HUES6 (cell line): Measurements from ENCODE around the gene MINK1.
A peak's percentile ranks its signal among the peaks of the same experiment; 100 is the strongest.

Experiments used
- H3K27ac ChIP-seq: 2 replicates; pipeline ENCODE4 v1.7.0; 2013; ENCODE audit warnings: low read depth, mild to moderate bottlenecking, low read length, inconsistent platforms
- H3K27me3 ChIP-seq: 2 replicates; pipeline ENCODE4 v1.6.1; 2013; ENCODE audit warnings: low read length; ENCODE audit not compliant: control insufficient read depth, insufficient read depth
- H3K36me3 ChIP-seq: 2 replicates; pipeline ENCODE4 v1.6.1; 2013; ENCODE audit warnings: low read length; ENCODE audit not compliant: control insufficient read depth, insufficient read depth
- H3K4me1 ChIP-seq: 2 replicates; pipeline ENCODE4 v1.6.1; 2013; ENCODE audit warnings: low read length; ENCODE audit not compliant: control insufficient read depth, insufficient read depth
- H3K4me3 ChIP-seq: 2 replicates; pipeline ENCODE4 v1.5.1; 2013; ENCODE audit warnings: low read depth, low read length
- H3K9ac ChIP-seq: one replicate; pipeline ENCODE4 v1.6.1; 2013; ENCODE audit warnings: mild to moderate bottlenecking, low read length
- H3K9me3 ChIP-seq: 2 replicates; pipeline ENCODE4 v1.6.1; 2013; ENCODE audit warnings: low read depth, low read length; ENCODE audit not compliant: control insufficient read depth, insufficient read depth

MINK1 gene

DNA sequence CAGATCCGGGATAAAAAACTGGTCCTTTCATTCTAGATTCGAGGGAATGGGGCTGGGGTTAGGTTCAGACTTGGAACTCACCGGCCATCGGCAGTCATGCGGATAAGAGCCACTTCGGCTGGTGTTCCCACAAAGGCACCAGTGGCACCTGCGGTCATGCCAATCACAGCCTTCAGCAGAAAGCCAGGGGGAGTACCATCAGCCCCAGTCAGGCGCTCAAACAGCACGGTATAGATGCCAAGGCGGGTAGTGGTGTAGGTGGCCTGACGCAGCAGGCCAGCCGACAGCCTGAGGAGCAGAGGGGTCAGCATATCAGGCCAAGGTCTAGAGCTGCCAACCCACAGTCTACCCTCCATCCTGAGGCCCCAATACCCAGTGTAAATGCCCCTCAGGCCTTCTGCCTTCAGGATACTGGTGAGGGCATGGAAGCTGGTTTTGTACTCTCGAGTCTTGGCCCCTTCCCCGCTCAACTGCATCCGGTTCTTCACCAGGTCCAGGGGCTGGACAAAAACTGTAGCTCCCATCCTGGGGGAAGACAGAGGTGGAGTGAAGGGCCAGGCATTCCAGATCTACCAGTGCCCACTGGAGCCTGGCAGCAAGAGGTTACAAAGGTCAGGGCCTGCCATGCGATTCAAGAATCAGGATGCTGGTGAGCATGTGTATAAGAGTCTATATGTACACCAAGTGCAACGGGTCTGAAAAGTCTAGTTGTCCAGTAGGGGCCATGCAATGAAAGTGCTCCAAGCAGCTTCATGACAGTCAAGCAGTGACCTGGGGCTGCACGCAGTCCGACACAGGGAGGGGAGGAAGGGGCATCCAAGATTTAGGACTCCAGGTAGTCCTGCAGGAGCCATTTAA, 105.8 kb downstream of the MINK1 start:
- Histone ChIP-seq H3K36me3 (peaks cover 46% of the 10 kb centered on the region), H3K27me3 (no peaks in the 10 kb centered on the region), H3K9me3 (no peaks in the 10 kb centered on the region)

DNA sequence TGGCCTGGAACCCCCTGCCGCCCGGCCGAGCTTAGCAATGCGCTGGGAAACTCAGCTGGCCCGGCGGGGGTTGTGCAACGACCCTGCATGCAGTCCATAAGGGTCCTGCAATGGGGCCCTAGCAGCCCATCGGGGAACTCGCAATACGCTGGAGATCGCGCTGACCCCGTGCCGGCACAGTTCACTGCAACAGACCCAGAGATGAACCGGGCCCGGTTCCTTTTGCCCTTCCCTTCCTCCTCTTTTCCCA, 106.3 kb downstream of the MINK1 start:
- Histone ChIP-seq H3K36me3 (peaks cover 52% of the 10 kb centered on the region), H3K4me3 (peak overlapping the region; percentile 94), H3K9ac (peak overlapping the region; percentile 97), H3K4me1 (peaks cover 11% of the 10 kb centered on the region), H3K9me3 (no peaks in the 10 kb centered on the region), H3K27me3 (no peaks in the 10 kb centered on the region), H3K27ac (peak overlapping the region; percentile 96)

More for the DNA sequence above, 105.8 kb downstream of the MINK1 start:
- H3K4me1 ChIP-seq = peaks cover 12% of the 10 kb centered on the region
- peak overlapping the region; percentile 96 for H3K27ac ChIP-seq
- H3K4me3 ChIP-seq = peak overlapping the region; percentile 94
- H3K9ac ChIP-seq = peak overlapping the region; percentile 97

GRCh38 chr17:4939796-4940554, 106.8 kb downstream of the MINK1 start, which contains the start of the genes RNF167 and SLC25A11:
Gene RNF167 (plus strand): TSS chr17:4940268. CDS start chr17:4940910, 642 bp downstream.
Gene SLC25A11 (minus strand): TSS chr17:4940046. CDS start chr17:4939910, 136 bp downstream.
- Histone ChIP-seq H3K9ac (peak within 1 kb of the TSS; percentile 97), H3K36me3 (peaks cover 57% of the 10 kb centered on the region), H3K4me1 (peaks cover 15% of the 10 kb centered on the region)

DNA sequence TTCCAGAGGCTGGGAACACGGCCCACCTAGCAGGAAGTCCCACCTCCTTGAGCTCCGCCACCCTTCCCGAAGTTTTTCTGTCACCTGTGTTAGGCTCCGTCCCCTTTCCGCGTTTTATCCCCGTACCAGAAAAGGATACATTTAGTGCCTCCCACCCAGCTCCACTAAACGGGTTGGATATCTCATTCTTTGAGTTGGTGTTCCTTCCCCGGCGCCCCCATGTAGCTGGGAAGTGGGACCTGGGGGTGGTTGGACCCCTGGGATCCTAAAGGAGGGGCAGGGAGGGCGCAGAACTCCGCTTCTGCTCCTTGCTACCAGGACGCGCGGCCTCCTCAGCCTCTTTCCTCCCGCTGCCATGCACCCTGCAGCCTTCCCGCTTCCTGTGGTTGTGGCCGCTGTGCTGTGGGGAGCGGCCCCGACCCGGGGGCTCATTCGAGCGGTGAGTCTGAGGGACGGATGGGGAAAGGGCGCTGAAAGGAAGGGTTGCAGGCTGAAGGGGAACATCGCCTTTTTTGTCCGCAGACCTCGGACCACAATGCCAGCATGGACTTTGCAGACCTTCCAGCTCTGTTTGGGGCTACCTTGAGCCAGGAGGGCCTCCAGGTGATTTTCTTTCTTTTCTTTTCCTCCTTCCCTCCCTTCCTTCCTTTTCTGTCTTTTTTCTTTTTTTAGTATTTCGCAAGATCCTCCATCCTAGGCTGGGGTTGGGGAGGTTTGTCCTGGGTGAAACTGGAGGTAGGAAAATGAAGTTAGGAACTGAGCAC, 107.6 kb downstream of the MINK1 start:
- peak overlapping the region; percentile 94 for H3K4me3 ChIP-seq
- peak overlapping the region; percentile 96 for H3K27ac ChIP-seq
- peak overlapping the region; percentile 97 for H3K9ac ChIP-seq
- H3K4me1 ChIP-seq = peaks cover 23% of the 10 kb centered on the region
- H3K36me3 ChIP-seq = peaks cover 62% of the 10 kb centered on the region
- no peaks in the 10 kb centered on the region for H3K27me3 ChIP-seq
- H3K9me3 ChIP-seq = no peaks in the 10 kb centered on the region

More at GRCh38 chr17:4939796-4940554, 106.8 kb downstream of the MINK1 start, which contains the start of the genes RNF167 and SLC25A11:
- Histone ChIP-seq H3K9me3 (no peaks in the 10 kb centered on the region), H3K27me3 (no peaks in the 10 kb centered on the region), H3K4me3 (peak within 1 kb of the TSS; percentile 94), H3K27ac (peak within 1 kb of the TSS; percentile 96)

- H3K4me3 ChIP-seq = peak overlapping the region; percentile 94
- no peaks in the 10 kb centered on the region for H3K27me3 ChIP-seq
- H3K9me3 ChIP-seq = no peaks in the 10 kb centered on the region
- peaks cover 27% of the 10 kb centered on the region for H3K4me1 ChIP-seq
- peak overlapping the region; percentile 97 for H3K9ac ChIP-seq
- peaks cover 64% of the 10 kb centered on the region for H3K36me3 ChIP-seq
- no peak overlapping the region for H3K27ac ChIP-seq
Observed at GRCh38 chr17:4941319-4941610, 108.1 kb downstream of the MINK1 start.

GRCh38 chr17:4942760-4943508, 109.8 kb downstream of the MINK1 start:
- Histone ChIP-seq H3K27ac (no peak overlapping the region), H3K27me3 (no peaks in the 10 kb centered on the region), H3K4me3 (no peak overlapping the region), H3K36me3 (peaks cover 62% of the 10 kb centered on the region), H3K9me3 (no peaks in the 10 kb centered on the region), H3K4me1 (peaks cover 33% of the 10 kb centered on the region), H3K9ac (no peak overlapping the region)

DNA sequence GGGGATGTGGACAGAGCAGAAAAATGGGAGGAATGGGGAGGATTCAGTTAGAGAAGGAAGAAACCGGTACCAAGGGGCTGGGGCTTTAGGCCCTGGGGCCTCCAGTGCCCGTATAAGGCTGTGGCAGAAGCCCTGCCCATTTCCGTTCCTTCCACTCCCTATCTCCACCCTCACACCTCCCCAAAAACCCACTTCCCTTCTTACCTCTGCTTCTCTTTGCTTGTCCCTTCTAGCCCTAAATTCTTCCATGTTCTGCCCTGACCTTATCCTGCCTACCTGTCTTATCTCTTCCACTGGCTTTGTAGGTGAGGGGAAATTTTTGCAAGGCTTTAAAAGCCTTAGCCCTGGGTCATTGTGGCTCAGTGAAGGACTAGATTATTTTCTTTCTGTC, 111.0 kb downstream of the MINK1 start:
- no peaks in the 10 kb centered on the region for H3K27me3 ChIP-seq
- no peak overlapping the region for H3K4me3 ChIP-seq
- peaks cover 27% of the 10 kb centered on the region for H3K4me1 ChIP-seq
- peaks cover 59% of the 10 kb centered on the region for H3K36me3 ChIP-seq
- peak overlapping the region; percentile 29 for H3K9ac ChIP-seq
- H3K27ac ChIP-seq = peak overlapping the region; percentile 8; the same call in 1 of the 2 replicates
- no peaks in the 10 kb centered on the region for H3K9me3 ChIP-seq

DNA sequence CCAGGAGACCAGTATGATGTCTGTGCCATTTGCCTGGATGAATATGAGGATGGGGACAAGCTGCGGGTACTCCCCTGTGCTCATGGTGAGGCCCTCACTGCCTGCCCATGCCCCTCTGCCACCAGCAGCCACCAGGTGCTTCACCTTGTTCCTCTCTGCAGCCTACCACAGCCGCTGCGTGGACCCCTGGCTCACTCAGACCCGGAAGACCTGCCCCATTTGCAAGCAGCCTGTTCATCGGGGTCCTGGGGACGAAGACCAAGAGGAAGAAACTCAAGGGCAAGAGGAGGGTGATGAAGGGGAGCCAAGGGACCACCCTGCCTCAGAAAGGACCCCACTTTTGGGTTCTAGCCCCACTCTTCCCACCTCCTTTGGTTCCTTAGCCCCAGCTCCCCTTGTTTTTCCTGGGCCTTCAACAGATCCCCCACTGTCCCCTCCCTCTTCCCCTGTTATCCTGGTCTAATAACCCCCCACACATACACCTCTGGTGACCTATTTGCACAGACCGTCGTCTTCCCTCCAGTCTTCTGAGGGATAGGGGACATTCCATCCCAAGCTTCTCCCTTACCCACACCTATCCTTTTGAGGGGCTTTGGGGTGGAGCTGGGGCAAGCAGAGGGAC, 111.5 kb downstream of the MINK1 start:
- no peak overlapping the region for H3K4me3 ChIP-seq
- H3K27ac ChIP-seq = peak overlapping the region; percentile 8; the same call in 1 of the 2 replicates
- H3K27me3 ChIP-seq = no peaks in the 10 kb centered on the region
- H3K36me3 ChIP-seq = peaks cover 59% of the 10 kb centered on the region
- H3K9ac ChIP-seq = peak overlapping the region; percentile 29
- H3K9me3 ChIP-seq = no peaks in the 10 kb centered on the region
- H3K4me1 ChIP-seq = peaks cover 27% of the 10 kb centered on the region

DNA sequence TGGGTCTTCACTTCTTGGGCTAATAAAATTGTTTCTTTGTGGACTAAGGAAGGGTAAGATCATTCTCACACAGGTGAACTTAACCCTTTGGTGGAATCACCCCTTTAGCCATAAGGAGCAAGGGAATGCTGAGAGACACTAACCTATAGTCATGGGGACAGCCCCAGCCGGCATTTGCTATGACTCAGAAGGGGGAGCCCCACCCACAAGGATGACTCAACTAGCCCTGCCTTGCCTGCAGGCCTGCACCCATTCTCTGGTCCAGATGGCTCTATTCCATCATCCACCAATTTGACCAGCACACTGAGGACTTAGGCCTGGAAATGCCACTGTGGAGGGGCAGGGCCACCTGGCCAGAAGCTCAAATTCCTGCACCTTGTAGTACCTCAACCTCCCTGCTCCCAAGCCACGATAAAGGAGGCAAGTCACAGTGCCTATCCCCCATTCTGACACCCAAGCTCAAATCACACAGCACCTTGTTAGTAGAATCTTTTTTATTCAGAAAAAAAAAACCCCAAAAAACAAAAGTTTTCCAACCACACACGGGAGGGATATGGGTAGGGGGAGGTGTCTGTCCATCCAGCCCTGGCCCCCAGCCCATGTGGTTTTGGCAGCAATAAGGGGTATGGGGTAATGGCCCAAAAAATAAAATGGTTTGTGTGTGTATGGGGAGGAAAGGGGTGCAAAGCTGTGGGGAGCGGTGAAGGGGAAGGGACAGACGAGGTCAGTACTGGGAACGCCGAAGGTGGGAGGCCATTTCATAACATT, 112.2 kb downstream of the MINK1 start:
- Histone ChIP-seq H3K27ac (peak overlapping the region; percentile 8; the same call in 1 of the 2 replicates), H3K27me3 (no peaks in the 10 kb centered on the region), H3K9me3 (no peaks in the 10 kb centered on the region), H3K9ac (peak overlapping the region; percentile 29), H3K4me1 (peaks cover 28% of the 10 kb centered on the region), H3K36me3 (peaks cover 59% of the 10 kb centered on the region), H3K4me3 (peak overlapping the region; percentile 20)
